ENCODE results near the gene MRTFA.
"Not testable (repeated sequence)": the region's sequence is repeated elsewhere in the genome, so short reads cannot be mapped to it uniquely, and the experiment has no call there.

Gene MRTFA

GRCh38 chr22:40595497-40596234 lies 40.9 kb downstream of the MRTFA start:
- no peak for DNase-seq (ENCODE audit: low read depth)

- no peak for DNase-seq (ENCODE audit: low read depth)
Measured at GRCh38 chr22:40594924-40595323, 41.6 kb downstream of the MRTFA start.

- no peak for DNase-seq (ENCODE audit: low read depth)
Measured at GRCh38 chr22:40594346-40594745, 42.2 kb downstream of the MRTFA start.

GRCh38 chr22:40593460-40594273 lies 42.9 kb downstream of the MRTFA start:
- DNase-seq (ENCODE audit: low read depth) = no peak

GRCh38 chr22:40592352-40593113 lies 44.0 kb downstream of the MRTFA start:
- DNase-seq (ENCODE audit: low read depth) = no peak

- DNase-seq (ENCODE audit: low read depth) = no peak
Measured at GRCh38 chr22:40588726-40589125, 47.8 kb downstream of the MRTFA start.

GRCh38 chr22:40586781-40587180 lies 49.7 kb downstream of the MRTFA start:
- DNase-seq (ENCODE audit: low read depth) = no peak

- DNase-seq (ENCODE audit: low read depth) = no peak
Measured at GRCh38 chr22:40585310-40585751, 51.2 kb downstream of the MRTFA start.

GRCh38 chr22:40584766-40585165 lies 51.8 kb downstream of the MRTFA start:
- not testable (repeated sequence) for DNase-seq (ENCODE audit: low read depth)

- no peak for DNase-seq (ENCODE audit: low read depth)
Measured at GRCh38 chr22:40583053-40583741, 53.3 kb downstream of the MRTFA start.

- DNase-seq (ENCODE audit: low read depth) = no peak
Measured at GRCh38 chr22:40582063-40582462, 54.5 kb downstream of the MRTFA start.

GRCh38 chr22:40580631-40581030 lies 55.9 kb downstream of the MRTFA start:
- no peak for DNase-seq (ENCODE audit: low read depth)

GRCh38 chr22:40578171-40578570 lies 58.3 kb downstream of the MRTFA start:
- no peak for DNase-seq (ENCODE audit: low read depth)

GRCh38 chr22:40572976-40573375 lies 63.5 kb downstream of the MRTFA start:
- DNase-seq (ENCODE audit: low read depth) = no peak

- DNase-seq (ENCODE audit: low read depth) = no peak
Measured at GRCh38 chr22:40571887-40572286, 64.6 kb downstream of the MRTFA start.

GRCh38 chr22:40567626-40568328 lies 68.7 kb downstream of the MRTFA start:
- DNase-seq (ENCODE audit: low read depth) = no peak

GRCh38 chr22:40567106-40567505 lies 69.4 kb downstream of the MRTFA start:
- DNase-seq (ENCODE audit: low read depth) = no peak

- DNase-seq (ENCODE audit: low read depth) = no peak
Measured at GRCh38 chr22:40560994-40561515, 75.5 kb downstream of the MRTFA start.

- no peak for DNase-seq (ENCODE audit: low read depth)
Measured at GRCh38 chr22:40560551-40560950, 76.0 kb downstream of the MRTFA start.

GRCh38 chr22:40557972-40558371 lies 78.5 kb downstream of the MRTFA start:
- no peak for DNase-seq (ENCODE audit: low read depth)

GRCh38 chr22:40556641-40557040 lies 79.9 kb downstream of the MRTFA start:
- DNase-seq (ENCODE audit: low read depth) = no peak
